HL-60/S4 treated with retinoic acid at 250 ng/mL for 4 days and 3 days (cell line): Measurements from ENCODE around the gene MPND.

ENCODE experiments used
- in situ Hi-C: fragments of 300-500 bp; cut with MboI; formaldehyde crosslinking; loops from 2 replicates; pipeline ENCODE4 v1.7.0; 2022; ENCODE audit warnings: low sequenced_read_pairs

MPND gene

GRCh38 chr19:4400135-4400936 is 57.0 kb downstream of the MPND start, which contains the start of gene SH3GL1:
Gene SH3GL1, minus strand, starts transcription at chr19:4400547. Its CDS starts 179 bp downstream, at chr19:4400368.
- in situ Hi-C loops: no loop called here

DNA sequence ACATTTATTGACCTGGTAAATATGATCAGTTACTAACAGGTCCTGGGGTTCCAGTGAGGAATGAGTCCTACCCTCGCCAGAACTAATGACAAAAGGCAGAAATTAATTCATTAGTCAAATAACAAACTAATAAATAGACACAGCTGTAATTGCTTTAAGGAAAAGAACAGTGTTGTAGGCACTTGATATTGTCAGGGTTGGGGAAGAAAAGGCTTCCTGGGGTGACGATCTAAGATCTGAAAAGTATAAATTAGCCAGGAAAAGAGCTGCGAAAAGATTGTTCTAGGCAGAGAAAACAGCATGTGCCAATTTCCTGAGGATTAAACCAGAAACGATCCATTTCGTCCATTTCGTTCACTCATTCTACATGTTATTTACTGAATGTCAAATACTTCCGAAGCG is 58.4 kb downstream of the MPND start:
- in situ Hi-C loops: no loop called here

DNA sequence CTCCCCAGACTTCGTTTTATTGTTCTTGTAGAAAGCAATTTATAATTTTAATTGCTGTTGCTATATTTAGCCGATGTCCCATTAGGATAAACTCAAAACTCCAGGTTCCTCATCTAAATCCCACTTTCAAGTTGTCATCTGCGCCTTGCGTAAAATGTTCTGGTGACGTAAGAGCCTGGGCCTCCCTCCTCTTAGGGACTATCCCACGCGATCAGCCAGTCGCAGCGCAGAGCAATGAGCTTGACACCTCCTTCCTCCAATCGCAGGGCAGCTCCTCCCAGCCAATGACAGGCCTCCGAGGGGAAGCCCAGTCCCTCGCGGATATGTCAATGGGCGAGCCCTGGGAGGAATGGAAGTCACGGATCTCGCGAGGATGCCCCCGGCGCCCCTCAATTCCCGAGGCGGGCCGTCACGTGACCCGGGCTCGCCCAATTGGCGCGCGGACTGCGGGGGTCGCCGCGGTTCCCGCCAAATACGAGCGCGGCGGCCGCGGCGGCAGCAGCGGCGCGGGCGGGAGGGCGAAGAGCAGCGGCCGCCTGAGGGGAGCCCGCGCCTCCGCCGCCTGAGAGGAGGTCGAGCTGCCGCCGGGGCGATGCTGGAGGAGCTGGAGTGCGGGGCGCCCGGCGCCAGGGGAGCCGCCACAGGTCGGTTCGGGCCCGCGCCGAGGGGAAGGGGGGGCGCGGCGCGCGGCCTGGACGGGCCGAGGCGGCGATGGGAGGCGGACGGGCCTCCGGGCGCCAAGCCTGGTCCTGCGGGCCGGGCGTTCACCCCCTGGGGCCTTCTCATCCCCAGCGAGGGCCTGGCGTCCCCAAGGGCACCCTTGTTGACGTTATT is 59.0 kb downstream of the MPND start, which contains the start of gene CHAF1A:
Gene CHAF1A (plus strand): TSS at position 470 of the 834 bp plus-strand sequence. CDS start 123 bp downstream, at position 593.
- in situ Hi-C loops: no loop called here

- in situ Hi-C loops: no loop called here
Observed at GRCh38 chr19:4403005-4403761, 59.8 kb downstream of the MPND start.

- in situ Hi-C loops: no loop called here
Observed at GRCh38 chr19:4405977-4406376, 62.6 kb downstream of the MPND start.

DNA sequence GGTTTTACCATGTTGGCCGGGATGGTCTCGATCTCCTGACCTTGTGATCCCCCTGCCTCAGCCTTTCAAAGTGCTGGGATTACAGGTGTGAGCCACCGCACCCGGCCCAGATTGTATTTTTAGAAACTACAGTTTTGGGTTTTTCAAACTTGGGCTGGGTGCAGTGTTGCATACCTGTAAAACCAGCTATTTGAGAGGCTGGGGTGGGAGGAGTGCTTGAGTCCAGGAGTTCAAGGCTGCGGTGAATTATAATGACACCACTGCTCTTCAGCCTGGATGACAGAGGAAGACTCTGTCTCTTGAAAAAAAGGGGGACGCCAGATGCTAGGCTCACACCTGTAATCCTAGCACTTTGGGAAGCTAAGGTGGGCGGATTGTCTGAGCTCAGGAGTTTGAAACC is 63.3 kb downstream of the MPND start:
- in situ Hi-C loops: no loop called here

DNA sequence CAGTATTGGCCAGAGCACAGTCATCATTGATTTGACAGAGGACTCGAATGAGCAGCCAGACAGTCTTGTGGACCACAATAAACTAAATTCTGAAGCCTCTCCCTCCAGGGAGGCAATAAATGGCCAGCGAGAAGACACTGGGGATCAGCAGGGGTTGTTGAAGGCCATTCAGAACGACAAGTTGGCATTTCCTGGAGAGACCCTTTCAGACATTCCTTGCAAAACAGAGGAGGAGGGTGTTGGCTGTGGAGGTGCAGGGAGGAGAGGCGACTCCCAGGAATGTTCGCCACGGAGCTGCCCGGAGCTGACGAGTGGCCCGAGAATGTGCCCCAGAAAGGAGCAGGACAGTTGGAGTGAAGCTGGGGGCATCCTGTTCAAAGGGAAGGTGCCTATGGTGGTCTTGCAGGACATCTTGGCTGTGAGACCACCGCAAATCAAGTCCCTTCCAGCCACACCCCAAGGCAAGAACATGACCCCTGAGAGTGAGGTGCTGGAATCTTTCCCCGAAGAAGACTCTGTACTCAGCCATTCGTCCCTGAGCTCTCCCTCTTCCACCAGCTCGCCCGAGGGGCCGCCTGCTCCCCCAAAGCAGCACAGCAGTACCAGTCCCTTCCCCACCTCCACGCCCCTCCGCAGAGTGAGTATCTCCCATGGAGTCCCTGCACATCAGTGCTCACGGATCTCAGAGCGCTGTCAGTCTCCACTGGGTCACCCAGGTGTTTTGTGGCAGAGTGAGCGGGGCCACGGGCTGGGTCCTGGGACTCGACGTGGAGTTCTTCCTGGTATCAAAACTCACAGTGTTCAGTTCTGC is 66.0 kb downstream of the MPND start:
- in situ Hi-C loops: no loop called here
